HEK293T (cell line): ENCODE data around the gene GUCY1A2.
"Not testable (repeated sequence)": the region's sequence is repeated elsewhere in the genome, so short reads cannot be mapped to it uniquely, and the experiment has no call there.

ENCODE experiments used
- ARNT ChIP-seq: fragments of 450-650 bp; IDR thresholded peaks from 2 replicates; pipeline ENCODE4 v1.6.1; 2017; ENCODE audit warnings: mild to moderate bottlenecking
- BHLHE40 ChIP-seq: fragments of 450-650 bp; IDR thresholded peaks from 2 replicates; pipeline ENCODE4 v1.6.1; 2016; ENCODE audit warnings: mild to moderate bottlenecking, moderate library complexity, borderline replicate concordance
- CTBP1 ChIP-seq: fragments of 450-650 bp; IDR thresholded peaks from 2 replicates; pipeline ENCODE4 v1.6.1; 2016; ENCODE audit warnings: borderline replicate concordance
- FOXA1 ChIP-seq: fragments of 450-650 bp; IDR thresholded peaks from 2 replicates; pipeline ENCODE4 v1.6.1; 2016; ENCODE audit warnings: mild to moderate bottlenecking
- FOXK2 ChIP-seq: fragments of 450-650 bp; IDR thresholded peaks from 2 replicates; pipeline ENCODE4 v1.6.1; 2016; ENCODE audit warnings: mild to moderate bottlenecking
- FOXM1 ChIP-seq: fragments of 450-650 bp; IDR thresholded peaks from 2 replicates; pipeline ENCODE4 v1.6.1; 2017; ENCODE audit warnings: mild to moderate bottlenecking, borderline replicate concordance
- HDGF ChIP-seq: fragments of 450-650 bp; IDR thresholded peaks from 2 replicates; pipeline ENCODE4 v1.6.1; 2017; ENCODE audit warnings: antibody characterized with exemption, borderline replicate concordance
- L3MBTL2 ChIP-seq: fragments of 450-650 bp; conservative IDR thresholded peaks from 2 replicates; pipeline ENCODE4 v1.6.1; 2016; ENCODE audit warnings: mild to moderate bottlenecking
- NFRKB ChIP-seq: fragments of 450-650 bp; IDR thresholded peaks from 2 replicates; pipeline ENCODE4 v1.6.1; 2016; ENCODE audit warnings: mild to moderate bottlenecking, moderate library complexity
- PKNOX1 ChIP-seq: fragments of 450-650 bp; IDR thresholded peaks from 2 replicates; pipeline ENCODE4 v1.6.1; 2016
- SP1 ChIP-seq: fragments of 450-650 bp; IDR thresholded peaks from 2 replicates; pipeline ENCODE4 v1.6.1; 2017
- SUZ12 ChIP-seq: fragments of 450-650 bp; IDR thresholded peaks from 2 replicates; pipeline ENCODE4 v1.6.1; 2016; ENCODE audit warnings: mild to moderate bottlenecking
- TARDBP ChIP-seq: fragments of 450-650 bp; IDR thresholded peaks from 2 replicates; pipeline ENCODE4 v1.6.1; 2016
- ZNF384 ChIP-seq: fragments of 450-650 bp; IDR thresholded peaks from 2 replicates; pipeline ENCODE4 v1.6.1; 2016

- TF ChIP-seq SUZ12, SP1, ZNF384, BHLHE40, TARDBP, ARNT, HDGF, L3MBTL2, NFRKB, FOXA1, FOXM1, FOXK2, PKNOX1, CTBP1: not testable (repeated sequence)
These were observed 134.6 kb downstream of the GUCY1A2 start for GRCh38 chr11:106883693-106884092.
